Measurements from ENCODE around the gene LYVE1.

LYVE1 gene

DNA sequence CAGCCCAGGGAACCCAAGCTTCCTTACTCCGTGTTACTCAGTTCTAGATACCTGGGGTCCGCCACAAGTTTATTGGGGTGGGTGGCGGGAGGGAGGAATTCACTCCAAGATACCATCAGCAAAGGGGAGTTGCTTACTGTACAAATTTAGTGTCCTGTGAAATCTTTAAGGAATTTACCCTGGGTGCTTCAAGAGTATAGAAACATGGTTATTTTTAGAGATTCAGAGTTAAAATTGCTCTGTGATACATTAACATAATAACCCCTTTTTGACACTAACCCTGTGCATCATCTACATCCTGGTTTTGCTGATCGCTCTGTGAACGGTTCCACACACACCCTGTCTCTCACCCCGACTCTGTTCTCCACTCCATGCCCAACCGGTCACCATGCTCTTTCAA, 18.9 kb upstream of the LYVE1 start:
- TF ChIP-seq CTCF (IDR thresholded peaks at IDR 0.05; ENCODE audit: low read depth, low read length, missing control alignments): no peak
- in situ Hi-C loops (cut with HindIII; ENCODE audit: low sequenced_read_pairs): no loop called here
- no peak overlapping the region for H3K4me3 ChIP-seq (ENCODE audit: low read depth, low read length)
- DNase-seq (ENCODE audit: low read depth): no peak

DNA sequence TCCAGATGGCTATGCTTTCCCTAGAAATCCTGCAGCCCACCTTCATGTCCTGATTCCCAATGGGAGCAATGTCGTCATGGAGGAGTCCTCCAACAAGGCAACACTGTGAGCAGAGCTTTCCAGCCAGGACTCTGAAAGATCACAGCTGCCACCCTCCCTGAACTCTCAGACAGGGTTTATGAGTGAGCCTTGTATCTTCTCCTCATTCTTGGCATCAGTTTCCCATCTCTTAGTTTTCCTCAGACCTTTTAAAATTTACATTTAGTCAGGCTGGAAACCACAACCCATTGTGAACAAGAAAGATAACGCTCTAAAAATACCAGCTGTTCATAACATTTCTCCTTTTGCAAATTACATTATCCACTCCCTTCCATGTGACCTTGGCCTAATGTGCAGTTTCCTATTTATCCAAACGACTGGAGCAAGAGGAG, 15.6 kb upstream of the LYVE1 start:
- peak; percentile 24 for DNase-seq (ENCODE audit: low read depth)
- in situ Hi-C loops (cut with HindIII; ENCODE audit: low sequenced_read_pairs): no loop called here
- no peak for TF ChIP-seq CTCF (IDR thresholded peaks at IDR 0.05; ENCODE audit: low read depth, low read length, missing control alignments)
- H3K4me3 ChIP-seq (ENCODE audit: low read depth, low read length): no peak overlapping the region

DNA sequence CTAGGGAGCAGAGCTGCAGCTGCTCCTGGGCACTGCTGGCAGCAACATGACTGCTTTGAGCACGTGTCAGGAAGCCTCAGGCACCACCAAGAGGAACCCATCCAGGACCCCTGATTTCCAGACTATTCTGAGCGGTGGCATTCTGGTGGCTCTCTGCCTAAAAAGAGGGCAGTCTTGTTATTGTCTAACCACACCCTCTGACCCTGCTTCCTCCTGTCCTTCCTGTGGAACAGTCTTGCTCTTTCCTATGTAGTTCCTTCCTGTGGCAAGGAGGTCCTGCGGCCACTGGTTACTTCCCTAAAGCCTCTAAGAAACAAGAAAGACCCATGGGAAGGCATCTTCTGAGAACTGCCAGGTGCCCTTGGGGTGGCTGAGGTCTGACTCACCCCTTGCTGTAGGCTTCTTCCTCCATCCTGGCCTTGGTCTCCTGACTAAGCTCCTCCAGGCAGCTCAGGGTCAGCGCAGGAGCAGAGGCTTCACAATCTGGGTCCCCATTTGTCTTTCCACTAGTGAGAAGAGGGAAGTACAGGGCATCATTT, 13.1 kb upstream of the LYVE1 start:
- H3K4me3 ChIP-seq (ENCODE audit: low read depth, low read length): no peak overlapping the region
- TF ChIP-seq CTCF (IDR thresholded peaks at IDR 0.05; ENCODE audit: low read depth, low read length, missing control alignments): no peak
- in situ Hi-C loops (cut with HindIII; ENCODE audit: low sequenced_read_pairs): no loop called here
- DNase-seq (ENCODE audit: low read depth): no peak

DNA sequence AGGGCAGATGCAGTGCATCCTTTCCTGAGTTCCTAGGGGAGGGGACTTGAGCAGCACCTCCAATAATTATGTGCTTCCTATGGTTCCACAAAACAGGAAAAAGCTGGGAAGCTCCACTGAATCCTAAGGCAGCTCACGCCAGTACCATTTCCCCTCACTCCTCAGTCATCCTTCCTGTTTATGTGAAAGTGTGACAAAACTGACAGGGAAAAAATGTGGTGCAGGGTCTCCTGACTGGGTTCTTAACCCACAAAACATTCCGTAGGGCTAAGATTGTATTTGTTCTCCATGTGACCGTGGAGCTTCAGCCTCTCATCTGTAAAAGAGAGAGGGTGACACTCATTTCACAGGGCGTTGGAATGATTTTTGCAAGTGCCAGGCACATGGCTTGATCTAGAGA, 12.2 kb upstream of the LYVE1 start:
- H3K4me3 ChIP-seq (ENCODE audit: low read depth, low read length): no peak overlapping the region
- no peak for DNase-seq (ENCODE audit: low read depth)
- in situ Hi-C loops (cut with HindIII; ENCODE audit: low sequenced_read_pairs): no loop called here
- no peak for TF ChIP-seq CTCF (IDR thresholded peaks at IDR 0.05; ENCODE audit: low read depth, low read length, missing control alignments)

GRCh38 chr11:10579700-10580099, 11.2 kb upstream of the LYVE1 start:
- no peak for DNase-seq (ENCODE audit: low read depth)
- no peak overlapping the region for H3K4me3 ChIP-seq (ENCODE audit: low read depth, low read length)
- no peak for TF ChIP-seq CTCF (IDR thresholded peaks at IDR 0.05; ENCODE audit: low read depth, low read length, missing control alignments)
- in situ Hi-C loops (cut with HindIII; ENCODE audit: low sequenced_read_pairs): no loop called here

DNA sequence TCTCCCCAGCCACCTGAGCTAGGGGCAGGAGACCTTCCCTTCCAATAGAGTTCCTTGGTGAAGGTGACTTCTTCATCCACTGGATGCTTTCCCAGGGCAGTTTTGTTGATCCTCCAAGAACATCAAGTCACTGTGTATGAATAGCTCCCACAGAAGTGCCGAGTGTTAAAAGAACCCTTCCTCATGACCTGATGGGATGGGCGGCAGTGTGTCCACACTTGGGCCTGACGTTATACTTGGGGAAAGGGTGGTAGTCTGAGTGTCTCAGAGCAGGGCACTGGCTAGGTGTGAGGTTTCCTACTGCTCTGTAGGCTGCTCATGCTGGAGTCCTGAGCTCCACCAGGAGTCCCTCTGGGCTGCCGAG, 7.6 kb upstream of the LYVE1 start:
- no peak for DNase-seq (ENCODE audit: low read depth)
- no peak for TF ChIP-seq CTCF (IDR thresholded peaks at IDR 0.05; ENCODE audit: low read depth, low read length, missing control alignments)
- no peak overlapping the region for H3K4me3 ChIP-seq (ENCODE audit: low read depth, low read length)
- in situ Hi-C loops (cut with HindIII; ENCODE audit: low sequenced_read_pairs): no loop called here
